22Rv1 (cell line): ENCODE results near the gene TRIM17.

Source experiments
- H3K27ac ChIP-seq: fragments of 450-650 bp; 2 replicates; pipeline ENCODE4 v1.5.1; 2017
- CTCF ChIP-seq: fragments of 450-650 bp; IDR thresholded peaks from 2 replicates; pipeline ENCODE4 v1.5.1; 2017; ENCODE audit warnings: mild to moderate bottlenecking
- ZFX ChIP-seq: fragments of 450-650 bp; IDR thresholded peaks from 2 replicates; pipeline ENCODE4 v1.6.1; 2017; ENCODE audit warnings: antibody characterized with exemption, borderline replicate concordance

Gene TRIM17

DNA sequence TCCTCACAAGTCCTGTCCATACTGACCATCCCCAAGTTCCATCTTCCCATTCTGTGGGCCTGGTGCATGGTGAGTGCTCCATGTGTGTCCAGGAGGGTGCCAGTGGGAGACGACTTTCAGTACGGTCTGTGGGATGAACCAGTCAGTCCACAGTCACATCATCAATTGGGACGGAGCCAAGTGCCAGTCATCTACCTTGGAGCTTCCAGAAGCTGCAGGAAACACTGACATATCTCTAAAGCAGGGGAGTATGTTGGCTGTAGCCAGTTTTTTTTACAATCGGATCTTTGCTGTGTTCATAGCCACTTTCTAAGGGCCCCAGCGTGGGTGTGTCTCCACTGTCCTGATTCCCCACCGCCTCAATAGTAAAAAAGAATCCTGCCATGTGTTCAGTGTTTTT, 13.6 kb upstream of the TRIM17 start:
- H3K27ac ChIP-seq, result no peak overlapping the region
- TF ChIP-seq CTCF (no peak), ZFX (no peak)

- no peak overlapping the region for H3K27ac ChIP-seq
- TF ChIP-seq CTCF (no peak), ZFX (no peak)
Measured at GRCh38 chr1:228429698-228430097, 13.0 kb upstream of the TRIM17 start.

GRCh38 chr1:228429007-228429406, 12.3 kb upstream of the TRIM17 start:
- H3K27ac ChIP-seq, result no peak overlapping the region
- TF ChIP-seq CTCF (no peak), ZFX (no peak)

- no peak overlapping the region for H3K27ac ChIP-seq
- TF ChIP-seq ZFX (no peak), CTCF (no peak)
Measured at GRCh38 chr1:228428412-228428811, 11.8 kb upstream of the TRIM17 start.

DNA sequence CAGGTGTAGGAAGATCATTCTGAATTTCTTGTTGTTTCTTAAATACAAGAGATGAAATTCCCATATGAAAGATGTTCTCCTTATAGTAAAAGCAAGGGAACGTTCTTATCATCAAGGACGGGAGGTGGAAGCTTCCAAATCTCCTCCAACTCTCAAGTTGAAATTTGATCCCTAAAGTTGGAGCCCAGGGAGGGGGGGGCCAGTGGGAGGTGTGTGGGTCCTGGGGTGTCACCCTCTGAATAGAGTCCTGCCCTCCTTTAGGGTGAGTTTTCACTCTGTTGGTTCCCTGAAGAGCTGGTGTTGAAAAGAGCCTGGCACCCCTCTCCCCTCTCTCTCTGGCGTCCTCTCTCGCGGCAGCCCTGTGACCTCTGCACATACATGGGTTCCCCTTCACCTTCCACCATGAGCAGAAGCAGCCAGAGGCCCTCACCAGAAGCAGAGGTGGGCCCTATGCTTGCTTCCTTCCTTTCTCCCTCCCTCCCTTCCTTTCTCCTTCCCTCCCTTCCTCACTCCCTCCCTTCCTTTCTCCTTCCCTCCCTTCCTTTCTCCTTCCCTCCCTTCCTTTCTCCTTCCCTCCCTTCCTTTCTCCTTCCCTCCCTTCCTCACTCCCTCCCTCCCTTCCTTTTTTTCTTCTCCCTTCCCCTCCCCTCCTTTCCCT, 10.0 kb upstream of the TRIM17 start:
- TF ChIP-seq ZFX (no peak), CTCF (no peak)

DNA sequence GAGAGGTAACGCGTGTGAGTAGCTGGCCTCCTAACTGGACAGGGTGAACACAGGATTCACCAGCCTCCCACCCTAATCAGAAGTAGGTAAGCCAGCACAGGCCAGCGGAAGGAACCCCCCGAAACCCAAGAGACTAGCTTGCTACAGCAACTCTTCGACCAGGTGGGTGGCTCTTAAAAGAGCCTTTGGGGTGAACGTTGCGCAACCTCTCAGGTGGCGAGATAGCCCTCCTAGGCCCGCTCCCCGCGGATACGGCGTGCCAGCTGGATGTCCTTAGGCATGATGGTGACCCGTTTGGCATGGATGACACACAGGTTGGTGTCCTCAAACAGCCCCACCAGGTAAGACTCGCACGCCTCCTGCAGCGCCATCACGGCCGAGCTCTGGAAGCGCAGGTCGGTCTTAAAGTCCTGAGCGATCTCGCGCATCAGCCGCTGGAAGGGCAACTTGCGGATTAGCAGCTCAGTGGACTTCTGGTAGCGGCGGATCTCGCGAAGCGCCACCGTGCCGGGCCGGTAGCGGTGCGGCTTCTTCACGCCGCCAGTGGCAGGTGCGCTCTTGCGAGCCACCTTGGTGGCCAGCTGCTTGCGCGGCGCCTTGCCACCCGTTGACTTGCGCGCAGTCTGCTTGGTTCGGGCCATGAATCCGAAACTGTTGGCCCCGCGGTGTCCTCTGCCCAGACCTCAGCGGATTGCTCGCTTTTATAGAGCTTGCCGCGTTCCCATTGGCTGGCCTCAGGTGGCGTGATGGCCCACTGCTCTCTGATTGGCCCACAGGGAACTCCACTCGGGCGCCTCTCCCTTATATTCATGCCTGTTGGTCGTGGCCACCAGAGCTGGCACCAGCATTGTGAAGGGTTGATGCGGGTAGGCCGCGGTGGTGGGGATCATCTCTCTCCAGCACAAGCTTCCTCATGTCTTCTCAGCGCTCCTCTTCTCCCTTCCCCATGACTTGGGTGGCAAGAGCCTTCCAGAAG, 8.3 kb upstream of the TRIM17 start:
- H3K27ac ChIP-seq, result no peak overlapping the region
- TF ChIP-seq ZFX (no peak), CTCF (no peak)

More for the DNA sequence above, 10.0 kb upstream of the TRIM17 start:
- no peak overlapping the region for H3K27ac ChIP-seq
